Measurements from ENCODE around the gene OGFOD3. TPM values are rescaled to one million over a fixed set of nuclear protein-coding genes. Genes with fewer than 3 reads are reported as not detected.

OGFOD3 gene
- total and polyA plus RNA-seq, 5 donors, result 27.9 to 34.0 (median 28.9) TPM

GRCh38 chr17:82446124-82446523 is 27.7 kb upstream of the OGFOD3 start:
- Histone ChIP-seq H3K4me3 (ENCODE audit: low read length) (no peak overlapping the region), H3K27ac (ENCODE audit: low read length) (no peak overlapping the region), H3K27me3 (ENCODE audit: control insufficient read depth, insufficient read depth) (no peaks in the 10 kb centered on the region), H3K9me3 (ENCODE audit: control insufficient read depth, low read length) (no peaks in the 10 kb centered on the region), H3K4me1 (ENCODE audit: control insufficient read depth, insufficient read depth, low read length) (no peaks in the 10 kb centered on the region)
- peak in 1 of 3 donors; percentile 52 for DNase-seq
- intact Hi-C loops (cut with DNase I), result no loop called here
- no peak for ATAC-seq
- 86% methylated on average over 15 of the region's 15 CpGs for WGBS

- H3K27me3 ChIP-seq (ENCODE audit: control insufficient read depth, insufficient read depth), result no peaks in the 10 kb centered on the region
- ATAC-seq (no peak), DNase-seq (peak in 1 of 3 donors; percentile 50)
- no peaks in the 10 kb centered on the region for H3K9me3 ChIP-seq (ENCODE audit: control insufficient read depth, low read length)
- WGBS, result 83% methylated on average over 13 of the region's 13 CpGs
- no peak overlapping the region for H3K27ac ChIP-seq (ENCODE audit: low read length)
- H3K4me1 ChIP-seq (ENCODE audit: control insufficient read depth, insufficient read depth, low read length), result no peaks in the 10 kb centered on the region
- H3K4me3 ChIP-seq (ENCODE audit: low read length), result no peak overlapping the region
- intact Hi-C loops (cut with DNase I), result no loop called here
These were observed 27.2 kb upstream of the OGFOD3 start for GRCh38 chr17:82445542-82445941.

- 63% methylated on average over 19 of the region's 19 CpGs for WGBS
- no peaks in the 10 kb centered on the region for H3K4me1 ChIP-seq (ENCODE audit: control insufficient read depth, insufficient read depth, low read length)
- DNase-seq (peak; percentile 37 to 79 (median 72)), ATAC-seq (no peak)
- H3K27ac ChIP-seq (ENCODE audit: low read length), result no peak overlapping the region
- no peaks in the 10 kb centered on the region for H3K9me3 ChIP-seq (ENCODE audit: control insufficient read depth, low read length)
- no peaks in the 10 kb centered on the region for H3K27me3 ChIP-seq (ENCODE audit: control insufficient read depth, insufficient read depth)
- H3K4me3 ChIP-seq (ENCODE audit: low read length), result no peak overlapping the region
- intact Hi-C loops (cut with DNase I), result no loop called here
These were observed 26.6 kb upstream of the OGFOD3 start for GRCh38 chr17:82444941-82445521.

GRCh38 chr17:82444284-82444893 is 26.0 kb upstream of the OGFOD3 start:
- WGBS, result 93% methylated on average over 35 of the region's 35 CpGs
- peak in 1 of 3 donors; percentile 42 for DNase-seq
- H3K4me3 ChIP-seq (ENCODE audit: low read length), result no peak overlapping the region
- no peak for ATAC-seq
- H3K27ac ChIP-seq (ENCODE audit: low read length), result no peak overlapping the region
- no peaks in the 10 kb centered on the region for H3K27me3 ChIP-seq (ENCODE audit: control insufficient read depth, insufficient read depth)
- no peaks in the 10 kb centered on the region for H3K4me1 ChIP-seq (ENCODE audit: control insufficient read depth, insufficient read depth, low read length)
- no peaks in the 10 kb centered on the region for H3K9me3 ChIP-seq (ENCODE audit: control insufficient read depth, low read length)
- intact Hi-C loops (cut with DNase I), result no loop called here

- ATAC-seq (no peak), DNase-seq (peak in 2 of 3 donors; percentile 27 to 60)
- WGBS, result 85% methylated on average over 36 of the region's 40 CpGs
- Histone ChIP-seq H3K4me1 (ENCODE audit: control insufficient read depth, insufficient read depth, low read length) (no peaks in the 10 kb centered on the region), H3K27ac (ENCODE audit: low read length) (no peak overlapping the region), H3K27me3 (ENCODE audit: control insufficient read depth, insufficient read depth) (no peaks in the 10 kb centered on the region), H3K4me3 (ENCODE audit: low read length) (no peak overlapping the region), H3K9me3 (ENCODE audit: control insufficient read depth, low read length) (no peaks in the 10 kb centered on the region)
- intact Hi-C loops (cut with DNase I), result no loop called here
These were observed 25.3 kb upstream of the OGFOD3 start for GRCh38 chr17:82443465-82444283.

- DNase-seq, result peak in 1 of 3 donors; percentile 38
- H3K4me3 ChIP-seq (ENCODE audit: low read length), result no peak overlapping the region
- H3K4me1 ChIP-seq (ENCODE audit: control insufficient read depth, insufficient read depth, low read length), result no peaks in the 10 kb centered on the region
- H3K9me3 ChIP-seq (ENCODE audit: control insufficient read depth, low read length), result no peaks in the 10 kb centered on the region
- H3K27me3 ChIP-seq (ENCODE audit: control insufficient read depth, insufficient read depth), result no peaks in the 10 kb centered on the region
- 86% methylated on average over 28 of the region's 28 CpGs for WGBS
- no peak for ATAC-seq
- no peak overlapping the region for H3K27ac ChIP-seq (ENCODE audit: low read length)
- intact Hi-C loops (cut with DNase I), result no loop called here
These were observed 24.5 kb upstream of the OGFOD3 start for GRCh38 chr17:82442643-82443464.

GRCh38 chr17:82441691-82442487 is 23.5 kb upstream of the OGFOD3 start:
- Histone ChIP-seq H3K4me1 (ENCODE audit: control insufficient read depth, insufficient read depth, low read length) (no peaks in the 10 kb centered on the region), H3K9me3 (ENCODE audit: control insufficient read depth, low read length) (no peaks in the 10 kb centered on the region), H3K27me3 (ENCODE audit: control insufficient read depth, insufficient read depth) (no peaks in the 10 kb centered on the region), H3K4me3 (ENCODE audit: low read length) (no peak overlapping the region), H3K27ac (ENCODE audit: low read length) (no peak overlapping the region)
- DNase-seq (peak in 1 of 3 donors; percentile 43), ATAC-seq (no peak)
- intact Hi-C loops (cut with DNase I), result no loop called here
- 86% methylated on average over 27 of the region's 27 CpGs for whole genome bisulfite sequencing

- intact Hi-C loops (cut with DNase I), result no loop called here
- H3K27ac ChIP-seq (ENCODE audit: low read length), result no peak overlapping the region
- H3K27me3 ChIP-seq (ENCODE audit: control insufficient read depth, insufficient read depth), result no peaks in the 10 kb centered on the region
- WGBS, result 65% methylated on average over 17 of the region's 17 CpGs
- H3K9me3 ChIP-seq (ENCODE audit: control insufficient read depth, low read length), result no peaks in the 10 kb centered on the region
- no peak overlapping the region for H3K4me3 ChIP-seq (ENCODE audit: low read length)
- ATAC-seq (peak in 1 of 2 donors; percentile 3), DNase-seq (peak; percentile 46 to 80 (median 79))
- no peaks in the 10 kb centered on the region for H3K4me1 ChIP-seq (ENCODE audit: control insufficient read depth, insufficient read depth, low read length)
These were observed 22.7 kb upstream of the OGFOD3 start for GRCh38 chr17:82440991-82441627.

GRCh38 chr17:82440469-82440981 is 22.1 kb upstream of the OGFOD3 start:
- Histone ChIP-seq H3K4me3 (ENCODE audit: low read length) (no peak overlapping the region), H3K4me1 (ENCODE audit: control insufficient read depth, insufficient read depth, low read length) (no peaks in the 10 kb centered on the region), H3K9me3 (ENCODE audit: control insufficient read depth, low read length) (no peaks in the 10 kb centered on the region), H3K27ac (ENCODE audit: low read length) (no peak overlapping the region), H3K27me3 (ENCODE audit: control insufficient read depth, insufficient read depth) (no peaks in the 10 kb centered on the region)
- intact Hi-C loops (cut with DNase I), result no loop called here
- no peak for ATAC-seq
- peak in 2 of 3 donors; percentile 28 to 66 for DNase-seq
- WGBS, result 69% methylated on average over 22 of the region's 22 CpGs

Data from right cardiac atrium (tissue), 5 donors.